Dermis blood vessel endothelial cell (primary cell): Measurements from ENCODE around the gene KMT2E. TPM values are rescaled to one million over a fixed set of nuclear protein-coding genes. Genes with fewer than 3 reads are reported as not detected.

ENCODE experiments used
- DNase-seq: peaks from one replicate; pipeline ENCODE4 v3.0.0; 2010
- total RNA-seq: library from RNA; depleted of rRNA; stranded (reverse); fragments of >200 nt; gene quantifications from 2 replicates; pipeline ENCODE4 v1.2.3, GENCODE V29; 2014

KMT2E gene
- total RNA-seq, 1 donor from 2014 or later, result 155 TPM

DNA sequence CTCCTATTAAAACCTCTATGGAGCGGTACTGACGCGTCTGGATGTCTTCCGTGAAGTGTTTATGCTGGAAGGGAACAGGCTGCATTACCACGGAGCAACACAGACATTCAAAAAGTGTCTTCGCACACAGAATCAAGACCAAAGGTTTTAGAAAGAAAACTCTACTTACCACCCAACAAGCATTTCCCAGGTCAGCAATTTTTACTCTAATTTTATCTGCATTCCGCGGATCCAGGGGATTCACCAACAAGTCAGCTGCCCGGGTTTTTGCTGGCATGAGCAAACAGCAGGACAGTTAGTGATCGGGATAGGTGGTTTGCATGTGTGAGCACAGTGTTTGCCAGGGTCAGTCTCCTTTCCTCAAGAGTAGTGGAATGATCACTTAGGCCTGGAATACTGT, 118.8 kb downstream of the KMT2E start:
- no peak for DNase-seq

DNA sequence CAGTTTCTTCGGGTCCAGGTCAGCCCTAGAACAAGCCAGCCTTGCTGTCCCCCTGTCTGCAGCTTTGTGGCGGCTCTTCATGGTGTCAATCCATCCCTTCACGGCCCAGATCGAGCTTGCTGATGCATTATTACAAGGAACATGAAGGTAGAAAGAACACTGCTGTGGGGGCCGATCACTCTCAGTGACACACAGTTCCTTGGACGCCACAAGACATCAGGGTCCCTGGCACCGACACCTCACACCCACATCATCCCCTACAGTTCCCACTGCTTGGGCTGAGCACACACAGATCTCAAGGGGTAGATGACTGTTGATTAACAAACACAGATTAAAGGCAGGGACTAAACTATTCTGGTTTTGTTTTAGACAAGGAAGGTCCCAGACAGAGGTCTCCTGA, 119.4 kb downstream of the KMT2E start:
- no peak for DNase-seq

DNA sequence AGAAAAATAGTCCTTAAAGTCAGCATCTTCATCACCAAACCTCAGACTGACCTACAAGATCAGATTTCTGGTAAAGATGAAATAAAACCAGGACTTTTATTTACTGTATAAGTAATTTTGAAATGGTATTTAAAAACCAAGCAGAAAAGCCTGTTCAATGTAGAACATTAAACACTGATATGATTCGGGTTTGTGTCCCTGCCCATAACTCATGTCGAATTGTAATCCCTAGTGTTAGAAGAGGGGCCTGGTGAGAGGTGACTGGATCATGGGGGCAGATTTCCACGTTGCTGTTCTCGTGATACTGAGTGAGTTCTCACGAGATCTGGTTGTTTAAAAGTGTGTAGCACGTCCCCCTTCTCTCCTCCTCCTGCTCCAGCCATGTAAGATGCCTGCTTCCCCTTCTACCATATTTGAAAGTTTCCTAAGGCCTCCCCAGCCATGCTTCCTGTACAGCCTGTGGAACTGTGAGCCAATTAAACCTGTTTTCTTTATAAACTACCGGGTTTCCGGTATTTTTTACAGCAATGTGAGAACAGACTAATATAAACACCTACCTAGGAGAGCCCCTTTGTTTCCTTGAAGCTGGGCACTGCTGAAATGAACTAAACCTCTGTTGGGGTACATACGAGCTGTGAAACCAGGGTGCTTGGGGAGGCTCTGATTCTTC, 120.1 kb downstream of the KMT2E start:
- DNase-seq, result peak; percentile 55

DNA sequence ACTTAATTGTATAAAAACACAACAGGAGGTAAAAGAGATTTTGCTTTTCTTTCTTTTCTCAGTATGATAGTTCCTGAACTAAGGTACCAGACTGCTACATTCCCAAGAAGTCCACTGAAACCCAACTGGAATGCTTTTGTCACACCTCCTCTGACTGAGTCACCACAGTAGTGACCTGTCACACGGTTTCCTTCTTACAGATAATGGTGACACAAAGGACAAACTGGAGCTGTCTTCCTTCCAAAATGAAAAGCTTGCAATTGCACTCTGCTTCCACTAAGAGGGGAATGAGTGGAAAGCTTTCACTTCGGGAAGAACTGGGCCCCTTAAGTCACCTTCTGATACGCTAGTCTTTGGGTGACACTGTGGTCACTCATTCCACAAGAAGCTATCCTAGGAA, 122.2 kb downstream of the KMT2E start:
- DNase-seq, result no peak

DNA sequence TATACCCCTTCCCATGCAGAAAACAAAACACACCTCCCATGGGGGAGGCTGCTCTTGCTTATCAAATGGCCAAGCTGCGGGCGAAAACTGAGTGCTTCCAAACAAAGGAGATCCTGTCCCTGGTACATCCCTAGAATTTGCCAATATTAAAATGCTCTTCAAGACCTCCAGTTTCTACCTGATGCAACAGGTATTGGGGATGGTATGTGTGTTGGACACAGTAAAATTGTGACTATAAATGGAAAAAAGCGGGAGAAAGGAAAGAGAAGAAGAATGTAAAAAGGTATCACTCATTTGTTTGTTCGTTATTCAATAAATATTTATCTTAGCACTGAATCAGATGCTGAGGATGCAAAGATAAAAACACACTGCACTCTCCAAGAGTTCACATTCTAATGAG, 123.9 kb downstream of the KMT2E start:
- no peak for DNase-seq

DNA sequence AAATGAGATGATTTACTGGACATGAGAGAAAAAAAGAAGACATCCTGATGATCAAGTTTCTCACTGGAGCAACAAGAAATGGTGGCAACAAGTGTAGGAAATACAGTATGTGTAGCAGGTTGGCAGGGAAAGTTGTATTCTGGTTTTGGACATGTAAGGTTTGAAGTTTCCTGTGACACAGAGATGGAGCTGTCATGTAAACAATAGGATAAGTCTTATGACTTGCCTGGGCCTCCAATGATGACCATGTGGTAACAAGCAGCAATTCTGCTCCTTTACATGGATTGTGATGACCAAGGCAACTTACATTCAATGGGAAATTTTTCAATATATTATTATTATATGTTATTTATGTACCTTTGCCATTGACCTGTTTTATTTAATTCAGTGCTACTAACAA, 125.4 kb downstream of the KMT2E start:
- peak; percentile 36 for DNase-seq

DNA sequence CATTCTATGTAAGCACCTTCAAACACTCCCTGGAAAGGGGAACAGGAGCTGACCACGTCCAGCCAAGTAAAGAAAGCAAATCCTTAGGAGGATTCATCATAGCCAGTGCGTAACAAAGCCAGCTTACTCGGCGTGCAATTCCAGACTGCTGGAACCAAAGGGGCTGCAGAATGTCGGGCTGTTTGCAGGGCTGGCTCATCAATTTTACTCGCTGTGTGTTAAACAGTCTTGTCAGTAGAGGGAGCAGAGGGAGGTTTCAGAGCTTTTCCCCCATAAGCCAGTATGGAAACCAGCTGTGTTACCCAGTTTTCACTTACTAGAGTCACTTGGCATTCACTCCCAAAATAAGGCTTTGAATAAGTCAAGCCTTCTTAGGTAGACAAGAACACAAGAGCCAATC, 127.1 kb downstream of the KMT2E start:
- DNase-seq, result peak; percentile 53

DNA sequence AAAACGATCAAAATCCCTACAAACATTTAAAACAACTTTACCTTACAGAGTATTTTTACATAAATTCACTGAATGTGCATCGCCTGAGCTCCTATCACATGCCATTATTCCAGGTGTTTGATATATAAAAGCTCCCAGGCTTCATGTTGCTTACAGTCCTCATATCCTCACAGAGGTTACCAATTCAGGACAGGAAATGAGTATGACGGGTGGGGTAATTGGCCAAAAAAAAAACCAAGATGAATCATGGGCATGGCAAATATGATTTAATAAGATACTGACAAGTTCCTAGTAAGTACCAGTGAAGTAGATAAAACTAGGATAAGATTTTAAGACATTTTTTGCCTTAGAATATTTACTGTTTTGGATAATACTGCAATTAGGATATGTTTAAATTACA, 135.8 kb downstream of the KMT2E start:
- DNase-seq, result peak; percentile 74

DNA sequence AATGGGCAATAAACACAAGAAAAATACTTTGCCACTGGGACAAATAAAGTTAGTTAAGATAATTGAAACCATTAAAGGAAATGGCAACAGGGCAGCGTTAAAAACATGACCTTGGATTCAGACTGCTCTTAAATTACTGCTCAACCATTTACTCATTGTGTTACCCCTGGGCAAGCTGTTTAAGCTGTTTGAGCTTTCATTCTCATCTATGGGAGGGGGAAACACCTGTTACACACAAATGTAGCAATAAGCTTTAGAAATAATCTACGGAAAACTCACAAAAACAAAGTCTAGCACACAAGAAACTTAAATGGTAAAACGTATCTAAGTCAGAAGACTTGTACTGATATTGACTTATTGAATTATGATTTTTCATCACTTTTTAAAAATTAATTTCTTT, 137.1 kb downstream of the KMT2E start:
- DNase-seq, result peak; percentile 54

DNA sequence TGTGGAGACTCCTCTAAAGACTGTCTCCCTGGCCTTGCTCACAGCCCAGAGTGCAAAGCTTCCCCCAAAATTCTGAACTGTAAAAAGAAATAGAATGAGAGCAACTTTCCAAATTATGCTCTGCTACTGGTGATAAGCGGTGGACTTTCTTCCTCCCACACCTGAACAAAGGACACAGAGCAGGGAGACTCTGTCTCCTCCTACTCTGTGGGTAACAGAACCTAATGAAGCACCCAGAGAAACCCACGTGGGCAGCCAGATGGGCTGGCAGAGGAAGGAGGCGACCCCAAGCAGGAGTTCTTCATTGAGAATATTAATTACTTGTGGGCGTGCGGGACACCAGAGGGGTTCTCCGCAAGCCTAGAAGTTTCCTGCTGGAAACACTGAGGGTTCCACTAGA, 139.5 kb downstream of the KMT2E start:
- no peak for DNase-seq

DNA sequence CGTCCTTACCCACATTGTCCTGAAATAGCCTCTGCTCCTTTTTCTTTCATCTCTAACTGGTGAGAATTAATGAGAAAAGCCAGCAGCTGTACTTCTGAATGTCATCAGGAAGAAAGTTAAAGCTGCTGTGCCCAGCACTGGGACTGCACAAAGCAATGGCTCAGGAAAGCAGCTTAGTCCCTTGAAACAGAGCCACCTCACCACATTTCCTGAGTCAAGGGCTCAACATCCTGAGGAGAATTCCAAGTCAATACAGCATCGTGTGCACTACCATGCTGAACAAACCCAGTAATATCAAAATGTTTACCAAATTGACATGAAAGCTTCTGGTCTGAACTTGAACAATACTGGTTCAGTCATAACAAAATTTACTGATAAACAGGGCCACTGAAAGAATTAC, 140.1 kb downstream of the KMT2E start:
- DNase-seq, result peak; percentile 64

DNA sequence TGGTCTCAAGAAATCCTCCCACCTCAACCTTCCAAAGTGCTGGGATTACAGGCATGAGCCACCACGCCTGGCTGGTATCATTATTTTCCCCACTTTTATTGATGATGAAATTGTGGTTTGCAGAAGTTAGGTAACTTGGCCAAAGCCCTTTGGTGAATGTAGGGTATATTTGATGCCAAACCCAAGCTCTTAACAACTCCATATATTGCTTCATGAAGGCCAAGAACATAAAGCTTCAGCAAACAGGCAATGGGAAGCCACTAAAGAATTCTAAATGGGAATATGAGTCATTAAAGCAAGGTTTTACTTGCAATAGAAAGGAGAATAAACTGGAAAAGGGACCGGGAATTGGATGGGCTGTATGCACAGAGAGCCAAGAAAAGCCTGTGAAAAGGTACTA, 142.7 kb downstream of the KMT2E start:
- no peak for DNase-seq

DNA sequence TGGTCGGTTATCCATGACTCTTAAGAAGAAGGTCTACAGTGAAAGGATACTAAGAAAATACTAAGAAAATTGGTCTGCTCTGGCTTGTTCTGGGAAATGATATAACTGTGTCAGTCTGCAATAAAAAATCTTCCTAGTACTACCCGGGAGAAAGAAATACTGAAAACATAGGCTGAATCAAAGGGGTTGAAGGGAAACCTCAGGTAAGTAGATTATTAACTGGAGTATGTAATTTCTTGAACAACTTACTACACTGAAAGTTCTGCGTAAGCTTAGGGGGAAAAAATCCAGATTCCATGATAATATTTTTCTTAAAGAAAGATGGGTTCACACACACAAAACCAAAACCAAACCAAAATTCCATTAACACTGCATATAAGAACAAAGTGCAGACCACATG, 143.3 kb downstream of the KMT2E start:
- no peak for DNase-seq

DNA sequence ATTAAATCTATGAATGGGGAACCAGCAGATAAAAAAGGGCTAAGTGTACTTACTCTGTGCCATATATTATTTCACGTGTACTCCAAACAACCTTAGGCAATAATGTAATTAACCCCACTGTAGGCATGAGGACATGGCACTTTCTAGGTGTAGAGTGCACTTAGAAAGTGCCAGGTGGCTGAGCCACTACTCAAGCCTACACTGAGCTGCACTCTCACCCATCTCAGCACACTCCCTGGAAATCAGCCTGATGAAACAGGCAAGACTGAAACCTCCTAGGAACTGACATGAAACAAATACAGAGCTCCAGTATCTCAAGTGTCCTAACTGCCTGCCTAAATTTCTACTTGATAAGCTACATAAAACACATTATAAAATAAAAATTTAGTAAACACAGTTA, 147.4 kb downstream of the KMT2E start:
- no peak for DNase-seq
